HEK293 (cell line): ENCODE data around the gene LAMTOR4.

ENCODE experiments used
- EGR2 ChIP-seq: fragments of 450-650 bp; formaldehyde crosslinking; IDR thresholded peaks from 2 replicates; pipeline ENCODE4 v1.5.1; 2016; ENCODE audit warnings: low read depth, missing biosample characterization, missing genetic modification characterization
- ELK4 ChIP-seq: IDR thresholded peaks from 2 replicates; pipeline ENCODE4 v1.6.1; 2011; ENCODE audit warnings: mild to moderate bottlenecking, low read depth, low read length, borderline replicate concordance
- GLI2 ChIP-seq: fragments of 450-650 bp; formaldehyde crosslinking; IDR thresholded peaks from 2 replicates; pipeline ENCODE4; 2017; ENCODE audit warnings: missing biosample characterization, missing genetic modification characterization, low read depth, borderline replicate concordance
- GLI4 ChIP-seq: fragments of 450-650 bp; formaldehyde crosslinking; IDR thresholded peaks from 2 replicates; pipeline ENCODE4 v1.5.1; 2016; ENCODE audit warnings: missing biosample characterization, missing genetic modification characterization
- KLF10 ChIP-seq: fragments of 450-650 bp; IDR thresholded peaks from 2 replicates; pipeline ENCODE4 v1.5.1; 2018; ENCODE audit warnings: missing biosample characterization, mild to moderate bottlenecking, missing genetic modification characterization
- KLF17 ChIP-seq: fragments of 450-650 bp; formaldehyde crosslinking; IDR thresholded peaks from 2 replicates; pipeline ENCODE4 v1.5.1; 2016; ENCODE audit warnings: missing biosample characterization, missing genetic modification characterization
- MEIS1 ChIP-seq: sonication (generic); formaldehyde crosslinking; IDR thresholded peaks from 2 replicates; pipeline ENCODE4 v1.8.1; 2022; ENCODE audit warnings: missing genetic modification reagents, mild to moderate bottlenecking, borderline replicate concordance
- PATZ1 ChIP-seq: fragments of 450-650 bp; formaldehyde crosslinking; IDR thresholded peaks from 2 replicates; pipeline ENCODE4 v1.5.1; 2016; ENCODE audit warnings: missing biosample characterization, missing genetic modification characterization
- REPIN1 ChIP-seq: fragments of 450-650 bp; formaldehyde crosslinking; IDR thresholded peaks from 2 replicates; pipeline ENCODE4 v1.5.1; 2017; ENCODE audit warnings: missing biosample characterization, missing genetic modification characterization, low read depth
- TSHZ1 ChIP-seq: fragments of 450-650 bp; formaldehyde crosslinking; IDR thresholded peaks from 2 replicates; pipeline ENCODE4 v1.5.1; 2016; ENCODE audit warnings: missing biosample characterization, missing genetic modification characterization, borderline replicate concordance
- YY1 ChIP-seq: fragments of 450-650 bp; formaldehyde crosslinking; IDR thresholded peaks from 2 replicates; pipeline ENCODE4 v1.5.1; 2018; ENCODE audit warnings: missing biosample characterization, missing genetic modification characterization
- ZBTB10 ChIP-seq: fragments of 450-650 bp; formaldehyde crosslinking; IDR thresholded peaks from 2 replicates; pipeline ENCODE4 v1.5.1; 2016; ENCODE audit warnings: missing biosample characterization, missing genetic modification characterization
- ZBTB8A ChIP-seq: fragments of 450-650 bp; formaldehyde crosslinking; IDR thresholded peaks from 2 replicates; pipeline ENCODE4 v1.5.1; 2016; ENCODE audit warnings: missing biosample characterization, missing genetic modification characterization
- ZEB2 ChIP-seq: fragments of 450-650 bp; formaldehyde crosslinking; IDR thresholded peaks from 2 replicates; pipeline ENCODE4 v1.5.1; 2016; ENCODE audit warnings: missing biosample characterization, missing genetic modification characterization
- ZNF121 ChIP-seq: fragments of 450-650 bp; formaldehyde crosslinking; IDR thresholded peaks from 2 replicates; pipeline ENCODE4 v1.5.1; 2016; ENCODE audit warnings: missing biosample characterization, missing genetic modification characterization
- ZNF2 ChIP-seq: fragments of 450-650 bp; formaldehyde crosslinking; IDR thresholded peaks from 2 replicates; pipeline ENCODE4 v1.5.1; 2016; ENCODE audit warnings: missing biosample characterization, missing genetic modification characterization
- ZNF266 ChIP-seq: fragments of 450-650 bp; formaldehyde crosslinking; IDR thresholded peaks from 2 replicates; pipeline ENCODE4 v1.5.1; 2016; ENCODE audit warnings: missing biosample characterization, missing genetic modification characterization, low read depth
- ZNF341 ChIP-seq: fragments of 450-650 bp; formaldehyde crosslinking; IDR thresholded peaks from 2 replicates; pipeline ENCODE4; 2016; ENCODE audit warnings: low read depth, missing biosample characterization, missing genetic modification characterization
- ZNF362 ChIP-seq: fragments of 450-650 bp; formaldehyde crosslinking; IDR thresholded peaks from 2 replicates; pipeline ENCODE4 v1.5.1; 2016; ENCODE audit warnings: missing biosample characterization, missing genetic modification characterization
- ZNF426 ChIP-seq: fragments of 450-650 bp; formaldehyde crosslinking; IDR thresholded peaks from 2 replicates; pipeline ENCODE4 v1.5.1; 2017; ENCODE audit warnings: missing biosample characterization, missing genetic modification characterization, mild to moderate bottlenecking, inconsistent platforms, moderate library complexity
- ZNF514 ChIP-seq: fragments of 450-650 bp; formaldehyde crosslinking; IDR thresholded peaks from 2 replicates; pipeline ENCODE4 v1.5.1; 2016; ENCODE audit warnings: missing biosample characterization, missing genetic modification characterization
- ZNF530 ChIP-seq: fragments of 450-650 bp; formaldehyde crosslinking; IDR thresholded peaks from 2 replicates; pipeline ENCODE4 v1.5.1; 2016; ENCODE audit warnings: low read depth, missing biosample characterization, missing genetic modification characterization
- ZNF623 ChIP-seq: fragments of 450-650 bp; formaldehyde crosslinking; IDR thresholded peaks from 2 replicates; pipeline ENCODE4 v1.5.1; 2016; ENCODE audit warnings: missing biosample characterization, missing genetic modification characterization
- ZNF692 ChIP-seq: fragments of 450-650 bp; formaldehyde crosslinking; IDR thresholded peaks from 2 replicates; pipeline ENCODE4 v1.5.1; 2016; ENCODE audit warnings: missing biosample characterization, missing genetic modification characterization
- ZNF768 ChIP-seq: fragments of 450-650 bp; formaldehyde crosslinking; IDR thresholded peaks from 2 replicates; pipeline ENCODE4 v1.5.1; 2018; ENCODE audit warnings: missing biosample characterization, mild to moderate bottlenecking, missing genetic modification characterization

LAMTOR4 gene

GRCh38 chr7:100130608-100131453 lies 17.9 kb upstream of the LAMTOR4 start (continued):
- TF ChIP-seq ZNF362 (tag by site-specific recombination) (no peak), ZBTB10 (no peak), ZNF426 (tag by site-specific recombination) (no peak), ZEB2 (tag by site-specific recombination) (peak; percentile 38; the same call in 1 of the 2 replicates), KLF10 (no peak), GLI2 (tag by site-specific recombination) (no peak), ZBTB8A (tag by site-specific recombination) (peak; percentile 29; the same call in 1 of the 2 replicates), ELK4 (no peak), ZNF266 (tag by site-specific recombination) (no peak), ZNF341 (tag by site-specific recombination) (no peak), MEIS1 (CRISPR knock-in tag) (no peak), GLI4 (tag by site-specific recombination) (no peak), ZNF2 (tag by site-specific recombination) (peak; percentile 71; the same call in 1 of the 2 replicates), REPIN1 (tag by site-specific recombination) (peak; percentile 33; the same call in 1 of the 2 replicates), ZNF530 (no peak), ZNF768 (tag by site-specific recombination) (no peak), TSHZ1 (tag by site-specific recombination) (no peak), ZNF514 (no peak), PATZ1 (tag by site-specific recombination) (peak; percentile 88), KLF17 (tag by site-specific recombination) (no peak), YY1 (tag by site-specific recombination) (no peak), EGR2 (tag by site-specific recombination) (no peak), ZNF692 (tag by site-specific recombination) (0 out of 2 replicates have a peak, but pooled peaks have one; percentile 46), ZNF121 (peak; percentile 96), ZNF623 (0 out of 2 replicates have a peak, but pooled peaks have one; percentile 15)
